Stimulated activated CD4-positive, alpha-beta T cell treated with anti-CD3 and anti-CD28 coated beads, Interleukin-12 subunit alpha, Interleukin-12 subunit beta, amount 100 ng/mL, for 48 hours (primary cell): Measurements from ENCODE around the gene CREB5.
"Not testable (repeated sequence)": the region's sequence is repeated elsewhere in the genome, so short reads cannot be mapped to it uniquely, and the experiment has no call there.

Source experiments
- DNase-seq, 3 donors: peaks; one replicate each; pipeline ENCODE4 v3.0.0-alpha.2; 2020; ENCODE audit warnings: low read depth in 2 of 3, low spot score in 1 of 3

The CREB5 gene

GRCh38 chr7:28544453-28545117, 132.3 kb downstream of the CREB5 start:
- no peak for DNase-seq

- DNase-seq = no peak
These were observed 133.7 kb downstream of the CREB5 start for GRCh38 chr7:28546067-28546466.

- DNase-seq = no peak
These were observed 134.8 kb downstream of the CREB5 start for GRCh38 chr7:28547115-28547514.

GRCh38 chr7:28548416-28548815, 136.1 kb downstream of the CREB5 start:
- no peak for DNase-seq

GRCh38 chr7:28549998-28550397, 137.7 kb downstream of the CREB5 start:
- DNase-seq = no peak

GRCh38 chr7:28550580-28551186, 138.4 kb downstream of the CREB5 start:
- no peak for DNase-seq

- DNase-seq = no peak
These were observed 139.0 kb downstream of the CREB5 start for GRCh38 chr7:28551331-28551730.

- not testable (repeated sequence) for DNase-seq
These were observed 139.4 kb downstream of the CREB5 start for GRCh38 chr7:28551766-28552165.

GRCh38 chr7:28554802-28555471, 142.6 kb downstream of the CREB5 start:
- DNase-seq = no peak

GRCh38 chr7:28556025-28556424, 143.7 kb downstream of the CREB5 start:
- DNase-seq = no peak

GRCh38 chr7:28556671-28557070, 144.4 kb downstream of the CREB5 start:
- DNase-seq = no peak

GRCh38 chr7:28558236-28558635, 145.9 kb downstream of the CREB5 start:
- DNase-seq = no peak

- DNase-seq = no peak
These were observed 148.4 kb downstream of the CREB5 start for GRCh38 chr7:28560767-28561166.

- no peak for DNase-seq
These were observed 151.7 kb downstream of the CREB5 start for GRCh38 chr7:28564033-28564432.

- no peak for DNase-seq
These were observed 152.5 kb downstream of the CREB5 start for GRCh38 chr7:28564755-28565374.

GRCh38 chr7:28565980-28566379, 153.7 kb downstream of the CREB5 start:
- DNase-seq = no peak

- no peak for DNase-seq
These were observed 158.0 kb downstream of the CREB5 start for GRCh38 chr7:28570113-28570969.

- no peak for DNase-seq
These were observed 158.6 kb downstream of the CREB5 start for GRCh38 chr7:28570970-28571288.

- DNase-seq = no peak
These were observed 159.1 kb downstream of the CREB5 start for GRCh38 chr7:28571405-28571804.

- DNase-seq = no peak
These were observed 160.2 kb downstream of the CREB5 start for GRCh38 chr7:28572321-28573058.
